Activated naive CD8-positive, alpha-beta T cell treated with anti-CD3 and anti-CD28 coated beads, Interleukin-2, amount 10 ng/mL, durations not matched to agents 7 days and 5 days (primary cell): Measurements from ENCODE around the gene OTOL1. TPM values are rescaled to one million over a fixed set of nuclear protein-coding genes. Genes with fewer than 3 reads are reported as not detected.
"Not testable (repeated sequence)": the region's sequence is repeated elsewhere in the genome, so short reads cannot be mapped to it uniquely, and the experiment has no call there.

Source experiments
- ATAC-seq: fragments of 150-1000 bp; cut with Tn5 transposase; one replicate; pipeline ENCODE4 v1.10.0; 2021; ENCODE audit warnings: low read depth, moderate library complexity
- POLR2A ChIA-PET: fragments of 350-600 bp; sonication (Branson Sonifier 250); formaldehyde crosslinking; loops from one replicate; lab custom pipeline; 2021; ENCODE audit warnings: antibody characterized with exemption; lab: Charles Lee
- DNase-seq: peaks from one replicate; pipeline ENCODE4 v3.0.0; 2021
- H3K27ac Mint-ChIP-seq: one replicate; pipeline ENCODE4 v1.8.0; 2022; ENCODE audit warnings: mild to moderate bottlenecking, mixed read lengths
- H3K27me3 Mint-ChIP-seq: one replicate; pipeline ENCODE4 v1.8.0; 2022; ENCODE audit warnings: mild to moderate bottlenecking, moderate library complexity, mixed read lengths
- H3K36me3 Mint-ChIP-seq: one replicate; pipeline ENCODE4 v1.8.0; 2021; ENCODE audit warnings: mild to moderate bottlenecking, mixed read lengths
- H3K4me1 Mint-ChIP-seq: one replicate; pipeline ENCODE4 v1.8.0; 2021; ENCODE audit warnings: mixed read lengths
- H3K4me3 Mint-ChIP-seq: one replicate; pipeline ENCODE4 v1.8.0; 2022; ENCODE audit warnings: mild to moderate bottlenecking, moderate library complexity, mixed read lengths
- H3K9me3 Mint-ChIP-seq: one replicate; pipeline ENCODE4 v1.8.0; 2021; ENCODE audit warnings: mixed read lengths
- total RNA-seq, 2 experiments: library from RNA; stranded (reverse); gene quantifications; one replicate each; pipeline ENCODE4 v1.2.3, GENCODE V29; 2021

Gene OTOL1
- not detected for total RNA-seq

DNA sequence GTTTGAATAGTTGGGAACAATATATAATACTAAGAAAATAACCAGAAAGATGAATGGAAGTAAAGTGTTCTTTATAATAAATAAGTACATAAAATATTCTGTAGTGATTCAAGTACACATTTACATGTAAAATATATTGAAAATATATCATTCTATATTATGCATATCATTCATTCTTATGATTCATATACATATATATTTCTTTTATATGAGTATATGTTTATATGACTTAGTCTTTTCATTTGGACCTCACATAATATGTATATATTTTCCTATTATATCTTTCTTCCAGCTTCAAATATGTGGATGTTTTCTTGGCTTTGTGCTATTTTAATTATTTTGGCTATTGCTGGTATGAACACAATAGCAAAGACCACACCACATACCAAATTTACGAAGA is at the start of gene OTOL1:
OTOL1 (plus strand) TSS at position 301 of the 400 bp plus-strand sequence; CDS start at position 301, 0 bp downstream.
- H3K4me1 Mint-ChIP-seq = no peaks in the 10 kb centered on the region
- DNase-seq (no peak), ATAC-seq (no peak)
- H3K27ac Mint-ChIP-seq = no peak within 1 kb of the TSS
- POLR2A ChIA-PET = no interaction called here
- H3K36me3 Mint-ChIP-seq = no peaks in the 10 kb centered on the region
- no peaks in the 10 kb centered on the region for H3K9me3 Mint-ChIP-seq
- H3K27me3 Mint-ChIP-seq = peaks cover 2% of the 10 kb centered on the region
- H3K4me3 Mint-ChIP-seq = no peak within 1 kb of the TSS

DNA sequence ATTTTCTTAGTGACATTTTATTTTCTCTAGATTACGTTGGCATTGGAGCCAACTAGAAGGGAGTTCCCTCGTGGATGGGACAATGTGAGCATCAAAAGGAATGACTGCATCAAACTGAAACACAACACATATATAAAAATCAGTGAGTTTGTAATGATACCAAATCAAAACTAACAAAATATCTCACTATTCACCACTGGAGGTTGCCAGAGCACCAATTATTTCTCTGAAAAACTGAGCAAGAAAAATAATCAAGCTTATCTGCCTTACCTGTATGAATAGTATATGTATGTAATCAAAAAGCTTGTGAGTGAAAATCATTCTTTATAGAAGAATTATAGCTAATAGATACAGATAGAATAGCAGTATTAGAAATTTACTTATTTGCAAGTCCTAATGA is 46.8 kb upstream of the OTOL1 start:
- ATAC-seq (no peak), DNase-seq (no peak)
- Mint-ChIP-seq H3K9me3 (no peaks in the 10 kb centered on the region), H3K4me1 (no peaks in the 10 kb centered on the region), H3K27me3 (peaks cover 3% of the 10 kb centered on the region), H3K36me3 (no peaks in the 10 kb centered on the region), H3K4me3 (no peak overlapping the region), H3K27ac (no peak overlapping the region)
- POLR2A ChIA-PET = no interaction called here

DNA sequence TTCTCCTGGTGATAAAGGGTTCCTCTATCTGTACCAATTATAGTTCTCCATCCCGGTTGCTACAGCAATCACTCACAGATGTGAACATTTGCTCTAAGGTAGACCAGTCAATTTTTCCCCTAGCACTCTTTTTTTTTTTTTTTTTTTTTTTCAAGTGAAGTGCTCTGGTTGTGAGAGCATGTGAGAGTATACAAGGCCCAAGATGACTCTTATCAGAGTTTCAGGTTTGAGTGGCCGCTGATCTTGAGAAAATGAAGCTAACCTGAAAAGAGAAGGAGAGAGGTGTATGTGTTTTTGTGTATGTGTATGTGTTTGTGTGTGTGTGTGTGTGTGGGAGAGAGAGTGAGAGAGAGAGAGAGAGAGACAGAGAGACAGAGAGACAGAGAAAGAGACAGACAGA is 44.4 kb upstream of the OTOL1 start:
- Mint-ChIP-seq H3K27ac (no peak overlapping the region), H3K4me1 (no peaks in the 10 kb centered on the region), H3K4me3 (no peak overlapping the region), H3K36me3 (no peaks in the 10 kb centered on the region), H3K27me3 (no peaks in the 10 kb centered on the region), H3K9me3 (no peaks in the 10 kb centered on the region)
- POLR2A ChIA-PET = no interaction called here
- ATAC-seq (no peak), DNase-seq (no peak)

DNA sequence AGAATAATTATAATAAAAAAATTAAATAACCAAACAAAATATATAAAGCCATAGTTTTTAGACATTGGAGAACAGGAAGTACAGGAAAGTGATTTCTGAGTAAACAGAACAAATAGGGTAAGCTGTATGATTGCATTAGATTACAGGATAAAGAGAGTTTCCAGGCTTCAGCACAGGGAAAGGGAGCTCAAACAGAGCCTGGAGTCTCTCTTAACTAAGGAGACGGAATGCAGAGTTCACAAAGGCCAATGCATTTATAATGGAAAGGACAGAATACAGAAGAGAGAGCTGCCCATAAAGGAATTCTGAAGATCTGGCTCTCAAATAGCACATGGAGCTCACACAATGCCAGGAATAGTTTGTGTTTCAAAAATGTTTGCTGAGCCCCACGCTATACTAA is 42.0 kb upstream of the OTOL1 start:
- peaks cover 3% of the 10 kb centered on the region for H3K27me3 Mint-ChIP-seq
- H3K27ac Mint-ChIP-seq = no peak overlapping the region
- no peaks in the 10 kb centered on the region for H3K9me3 Mint-ChIP-seq
- H3K36me3 Mint-ChIP-seq = no peaks in the 10 kb centered on the region
- no peak for ATAC-seq
- H3K4me3 Mint-ChIP-seq = no peak overlapping the region
- DNase-seq = no peak
- no peaks in the 10 kb centered on the region for H3K4me1 Mint-ChIP-seq
- POLR2A ChIA-PET = no interaction called here

DNA sequence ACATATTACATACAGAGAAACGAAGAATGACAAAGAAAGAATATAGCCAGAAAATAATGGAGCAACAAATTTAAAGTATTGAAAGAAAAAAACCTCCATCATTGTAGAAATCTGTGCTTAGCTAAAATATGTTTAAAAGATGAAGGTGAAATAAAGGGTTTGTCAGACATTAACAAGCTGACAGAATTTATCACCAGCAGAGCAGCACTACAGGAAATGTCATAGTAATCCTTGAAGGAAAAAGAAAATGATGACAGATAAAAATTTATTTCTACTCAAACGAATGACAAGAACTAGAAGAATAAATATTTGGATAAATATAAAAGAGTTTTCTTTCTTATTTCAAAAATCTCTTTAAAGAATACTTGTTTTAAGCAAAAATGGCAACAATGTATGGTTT is 40.6 kb upstream of the OTOL1 start:
- no peak for ATAC-seq

DNA sequence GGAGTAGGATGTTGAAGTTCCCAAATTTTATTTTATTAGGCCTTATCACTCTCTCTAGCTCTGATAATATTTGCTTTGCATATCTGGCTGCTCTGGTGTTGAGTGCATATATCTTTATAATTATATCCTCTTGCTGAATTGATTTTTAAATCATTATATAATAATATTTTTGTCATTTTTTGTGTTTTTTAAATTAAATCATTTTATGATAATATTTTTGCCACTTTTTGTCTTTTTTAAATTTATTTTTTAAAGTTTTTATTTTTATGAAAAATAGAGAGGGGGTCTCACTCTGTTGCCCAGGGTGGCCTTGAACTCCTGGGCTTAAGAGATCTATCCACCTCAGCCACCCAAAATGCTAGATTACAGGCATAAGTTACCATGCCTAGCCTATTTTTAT is 34.5 kb upstream of the OTOL1 start:
- no peaks in the 10 kb centered on the region for H3K4me1 Mint-ChIP-seq

More for the DNA sequence above, 40.6 kb upstream of the OTOL1 start:
- no peak overlapping the region for H3K4me3 Mint-ChIP-seq
- POLR2A ChIA-PET = no interaction called here
- H3K27ac Mint-ChIP-seq = no peak overlapping the region
- no peak for DNase-seq
- H3K4me1 Mint-ChIP-seq = no peaks in the 10 kb centered on the region
- H3K27me3 Mint-ChIP-seq = peaks cover 3% of the 10 kb centered on the region
- no peaks in the 10 kb centered on the region for H3K36me3 Mint-ChIP-seq
- no peaks in the 10 kb centered on the region for H3K9me3 Mint-ChIP-seq

DNA sequence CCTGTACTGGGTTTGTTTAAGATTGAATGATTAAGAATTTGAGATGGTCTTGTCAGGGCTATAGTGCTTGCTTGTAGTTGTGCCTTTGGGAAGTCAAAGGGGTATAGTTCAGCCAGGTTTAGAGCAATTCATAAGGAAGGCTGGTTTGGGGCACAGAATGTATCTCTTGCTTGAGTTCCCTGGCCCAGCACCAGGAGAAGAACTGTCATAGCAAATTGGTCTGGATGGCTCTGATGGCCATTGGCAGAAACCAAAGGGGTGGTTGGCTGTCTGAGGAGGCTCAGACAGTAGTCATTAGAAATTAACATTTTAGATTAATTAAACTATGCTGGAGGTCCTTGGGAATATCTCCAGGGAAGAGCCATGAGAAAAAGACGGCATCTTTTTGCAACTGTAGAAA is 25.4 kb upstream of the OTOL1 start:
- Mint-ChIP-seq H3K4me3 (no peak overlapping the region), H3K4me1 (no peaks in the 10 kb centered on the region), H3K27me3 (no peaks in the 10 kb centered on the region), H3K36me3 (no peaks in the 10 kb centered on the region), H3K27ac (no peak overlapping the region), H3K9me3 (no peaks in the 10 kb centered on the region)
- POLR2A ChIA-PET = no interaction called here
- DNase-seq (no peak), ATAC-seq (no peak)

More for the DNA sequence above, 34.5 kb upstream of the OTOL1 start:
- no peak for DNase-seq
- Mint-ChIP-seq H3K27me3 (peaks cover 13% of the 10 kb centered on the region), H3K27ac (no peak overlapping the region), H3K36me3 (no peaks in the 10 kb centered on the region), H3K4me3 (no peak overlapping the region), H3K9me3 (peaks cover 1% of the 10 kb centered on the region)
- POLR2A ChIA-PET = no interaction called here
- no peak for ATAC-seq

DNA sequence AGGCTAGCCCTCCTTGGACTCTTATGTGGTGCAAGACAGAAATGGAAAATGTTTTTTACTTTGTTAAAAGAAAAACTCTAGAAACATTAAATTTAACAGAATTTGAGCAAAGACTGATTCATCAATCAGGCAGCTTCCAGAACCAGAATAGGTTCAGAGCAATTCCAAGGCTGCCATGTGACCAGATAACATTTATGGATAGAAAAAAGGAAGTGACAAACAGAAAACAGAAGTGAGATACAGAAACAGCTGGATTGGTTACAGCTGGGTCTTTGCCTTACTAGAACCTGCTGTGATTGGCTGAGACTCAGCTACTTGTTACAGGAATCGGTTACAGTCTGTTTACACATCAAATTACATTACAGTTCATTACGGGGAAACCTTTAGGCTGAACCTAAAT is 22.5 kb upstream of the OTOL1 start:
- DNase-seq (no peak), ATAC-seq (no peak)
- Mint-ChIP-seq H3K27me3 (no peaks in the 10 kb centered on the region), H3K36me3 (no peaks in the 10 kb centered on the region), H3K27ac (no peak overlapping the region), H3K9me3 (no peaks in the 10 kb centered on the region), H3K4me3 (no peak overlapping the region), H3K4me1 (no peaks in the 10 kb centered on the region)
- POLR2A ChIA-PET = no interaction called here

DNA sequence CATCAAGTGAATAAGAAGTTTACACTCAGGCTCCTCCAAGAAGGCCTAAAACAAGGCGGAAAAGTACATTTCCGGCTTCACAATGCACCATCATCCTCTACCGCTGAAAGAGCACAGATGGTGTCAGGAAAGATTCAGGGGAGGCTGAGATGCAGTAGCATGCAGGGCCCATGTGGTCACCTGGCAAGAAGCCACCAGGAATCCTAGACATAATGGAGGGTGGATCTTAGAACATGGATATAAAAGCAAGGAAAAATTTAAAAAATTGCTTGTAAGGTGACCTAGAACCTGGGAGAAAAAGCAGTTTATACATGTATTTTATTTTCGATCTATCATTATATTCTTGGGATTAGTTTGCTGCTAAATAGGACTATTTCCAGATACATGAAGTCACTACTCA is 21.9 kb upstream of the OTOL1 start:
- no peak for DNase-seq
- no peak for ATAC-seq
- Mint-ChIP-seq H3K27me3 (no peaks in the 10 kb centered on the region), H3K27ac (no peak overlapping the region), H3K4me1 (no peaks in the 10 kb centered on the region), H3K4me3 (no peak overlapping the region), H3K9me3 (no peaks in the 10 kb centered on the region), H3K36me3 (no peaks in the 10 kb centered on the region)
- POLR2A ChIA-PET = no interaction called here

DNA sequence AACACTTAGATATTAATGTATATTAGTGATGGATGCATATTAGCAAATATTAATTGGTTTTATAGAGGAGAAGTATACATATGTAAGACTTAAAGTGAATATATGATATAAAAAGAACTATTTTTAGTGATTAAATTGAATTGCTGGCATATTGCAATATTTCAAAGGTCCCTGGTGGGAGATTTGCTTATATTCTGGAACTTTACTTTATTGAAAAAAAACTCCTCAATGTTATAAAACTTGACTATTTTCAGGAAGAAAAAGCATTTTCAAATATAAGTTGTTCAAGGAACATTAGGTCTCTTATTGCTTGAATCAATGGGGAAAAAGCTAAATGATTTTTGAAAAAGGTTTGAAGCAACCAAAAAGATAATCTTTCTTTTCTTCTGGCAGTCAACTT is 21.4 kb upstream of the OTOL1 start:
- ATAC-seq (no peak), DNase-seq (no peak)
- Mint-ChIP-seq H3K4me3 (no peak overlapping the region), H3K27ac (no peak overlapping the region), H3K4me1 (no peaks in the 10 kb centered on the region), H3K27me3 (no peaks in the 10 kb centered on the region), H3K36me3 (no peaks in the 10 kb centered on the region), H3K9me3 (no peaks in the 10 kb centered on the region)
- POLR2A ChIA-PET = no interaction called here

DNA sequence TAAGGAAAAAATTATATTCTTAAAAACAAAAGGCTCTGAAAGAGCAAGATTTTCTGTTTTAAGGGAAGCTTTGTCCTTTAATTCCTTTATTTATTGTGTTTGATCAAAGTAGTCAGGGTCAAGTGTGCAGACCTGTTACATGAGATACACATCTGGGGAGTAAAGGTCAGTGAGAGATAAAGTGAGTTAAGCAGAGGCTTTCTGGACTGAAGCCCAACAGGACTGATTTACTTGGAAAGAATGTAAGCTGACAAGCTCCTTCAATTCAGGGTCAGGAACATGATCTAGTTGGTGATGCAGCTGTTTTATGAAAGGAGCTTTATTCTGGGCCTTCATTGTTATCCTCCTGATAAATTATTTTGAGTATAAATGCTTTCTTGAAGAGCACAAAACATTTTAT is 20.7 kb upstream of the OTOL1 start:
- no peak overlapping the region for H3K27ac Mint-ChIP-seq
- H3K4me3 Mint-ChIP-seq = no peak overlapping the region
- H3K36me3 Mint-ChIP-seq = no peaks in the 10 kb centered on the region
- no peak for DNase-seq
- H3K4me1 Mint-ChIP-seq = no peaks in the 10 kb centered on the region
- POLR2A ChIA-PET = no interaction called here
- H3K9me3 Mint-ChIP-seq = no peaks in the 10 kb centered on the region
- no peaks in the 10 kb centered on the region for H3K27me3 Mint-ChIP-seq
- no peak for ATAC-seq

DNA sequence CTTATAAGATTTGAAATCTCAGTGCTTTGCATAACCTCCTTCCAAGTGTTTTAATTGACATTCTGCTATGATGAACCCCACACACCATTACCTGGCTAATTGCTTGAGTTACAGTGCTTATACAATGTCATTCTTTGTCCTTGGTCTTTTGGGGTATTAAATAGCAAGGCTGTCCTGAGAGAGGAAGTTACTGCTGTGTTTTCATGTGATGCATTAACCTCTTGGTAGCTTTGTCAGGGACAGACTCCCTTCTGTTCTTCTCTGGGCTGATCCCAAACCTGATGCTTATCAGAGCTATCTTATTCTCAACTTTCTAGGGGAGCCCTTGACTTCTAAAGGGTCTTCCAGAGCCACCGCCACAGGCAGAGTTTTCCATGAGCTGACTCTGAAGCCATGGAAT is 12.4 kb upstream of the OTOL1 start:
- H3K27me3 Mint-ChIP-seq = peaks cover 16% of the 10 kb centered on the region
- ATAC-seq (no peak), DNase-seq (no peak)
- no peaks in the 10 kb centered on the region for H3K4me1 Mint-ChIP-seq
- H3K36me3 Mint-ChIP-seq = no peaks in the 10 kb centered on the region
- H3K4me3 Mint-ChIP-seq = no peak overlapping the region
- no peak overlapping the region for H3K27ac Mint-ChIP-seq
- POLR2A ChIA-PET = no interaction called here
- H3K9me3 Mint-ChIP-seq = no peaks in the 10 kb centered on the region

DNA sequence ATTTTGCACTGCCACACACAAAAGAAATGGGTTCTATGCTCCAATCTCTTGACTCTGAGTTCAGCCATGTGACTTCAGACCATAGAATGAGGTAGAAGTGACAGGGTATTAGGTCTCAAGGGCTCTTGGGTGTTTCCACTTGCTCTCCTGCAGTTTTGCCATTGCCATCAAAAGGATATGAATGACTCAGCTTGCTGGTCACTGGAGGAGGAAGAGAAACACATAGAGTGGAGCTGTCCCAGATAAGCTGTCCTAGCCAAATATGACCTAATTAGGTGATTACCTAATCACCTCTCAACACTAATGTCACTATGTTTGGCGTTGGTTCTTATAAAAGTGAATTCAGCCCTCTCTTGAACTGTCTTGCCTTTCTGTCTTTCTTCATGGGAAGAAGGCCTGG is 8.3 kb upstream of the OTOL1 start:
- H3K27ac Mint-ChIP-seq, ATAC-seq: not testable (repeated sequence)

DNA sequence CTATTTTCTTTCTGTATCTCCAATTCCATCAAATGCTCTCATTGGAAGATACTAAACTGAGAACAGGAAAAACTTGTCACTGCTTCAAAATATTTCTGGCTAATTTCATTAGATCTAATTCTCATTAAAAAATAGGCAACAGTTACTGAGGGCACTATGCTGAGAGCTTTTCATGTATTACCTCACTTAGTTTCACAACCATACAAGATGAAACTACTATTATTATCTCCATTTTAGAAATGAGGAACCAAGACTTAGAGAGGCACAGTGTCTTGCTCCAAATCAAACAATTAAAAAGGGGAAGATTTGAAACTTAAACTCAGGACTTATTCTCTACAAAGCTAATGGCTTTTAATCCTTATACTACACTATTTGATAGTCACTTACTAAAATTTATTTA is 7.2 kb upstream of the OTOL1 start:
- H3K9me3 Mint-ChIP-seq = no peaks in the 10 kb centered on the region
- H3K4me3 Mint-ChIP-seq = no peak overlapping the region
- H3K4me1 Mint-ChIP-seq = no peaks in the 10 kb centered on the region

More for the DNA sequence above, 8.3 kb upstream of the OTOL1 start:
- H3K9me3 Mint-ChIP-seq, H3K4me1 Mint-ChIP-seq, H3K36me3 Mint-ChIP-seq, POLR2A ChIA-PET, H3K4me3 Mint-ChIP-seq, DNase-seq: not testable (repeated sequence)
- H3K27me3 Mint-ChIP-seq = peaks cover 19% of the 10 kb centered on the region

DNA sequence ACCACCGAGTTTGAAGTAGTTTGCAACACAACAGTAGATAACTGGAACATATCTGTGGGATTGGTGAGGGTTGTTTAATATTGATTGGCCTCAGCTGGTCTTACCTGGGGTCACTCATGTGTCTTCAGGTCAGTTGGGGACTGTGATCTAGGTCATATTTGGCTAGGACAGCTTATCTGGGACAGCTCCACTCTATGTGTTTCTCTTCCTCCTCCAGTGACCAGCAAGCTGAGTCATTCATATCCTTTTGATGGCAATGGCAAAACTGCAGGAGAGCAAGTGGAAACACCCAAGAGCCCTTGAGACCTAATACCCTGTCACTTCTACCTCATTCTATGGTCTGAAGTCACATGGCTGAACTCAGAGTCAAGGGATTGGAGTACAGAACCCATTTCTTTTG is 5.8 kb upstream of the OTOL1 start:
- H3K27ac Mint-ChIP-seq, H3K4me3 Mint-ChIP-seq, H3K36me3 Mint-ChIP-seq, H3K4me1 Mint-ChIP-seq, ATAC-seq, H3K9me3 Mint-ChIP-seq, POLR2A ChIA-PET, DNase-seq: not testable (repeated sequence)
- H3K27me3 Mint-ChIP-seq = peaks cover 13% of the 10 kb centered on the region

More for the DNA sequence above, 7.2 kb upstream of the OTOL1 start:
- H3K36me3 Mint-ChIP-seq = no peaks in the 10 kb centered on the region
- ATAC-seq (no peak), DNase-seq (no peak)
- H3K27me3 Mint-ChIP-seq = peaks cover 16% of the 10 kb centered on the region
- H3K27ac Mint-ChIP-seq = no peak overlapping the region
- POLR2A ChIA-PET = no interaction called here
